Hematopoietic multipotent progenitor cell (in vitro differentiated cells): ENCODE data around the gene EDN2. TPM values are rescaled to one million over a fixed set of nuclear protein-coding genes. Genes with fewer than 3 reads are reported as not detected.

ENCODE experiments used
- DNase-seq, 3 donors: peaks; one replicate each; pipeline ENCODE4 v3.0.0-alpha.2; 2011 to 2015; ENCODE audit warnings: low read depth in 2 of 3, low spot score in 2 of 3
- total RNA-seq: library from RNA; depleted of rRNA; stranded (reverse); fragments of >200 nt; gene quantifications from one replicate; pipeline ENCODE4 v1.2.3, GENCODE V29; 2012

Gene EDN2
- total RNA-seq, 1 donor = not detected

GRCh38 chr1:41500378-41500777 lies 15.9 kb upstream of the EDN2 start:
- no peak for DNase-seq

GRCh38 chr1:41499591-41499990 lies 15.1 kb upstream of the EDN2 start:
- DNase-seq = no peak

GRCh38 chr1:41498804-41499203 lies 14.3 kb upstream of the EDN2 start:
- no peak for DNase-seq

GRCh38 chr1:41498391-41498790 lies 13.9 kb upstream of the EDN2 start:
- no peak for DNase-seq

GRCh38 chr1:41497461-41498030 lies 13.1 kb upstream of the EDN2 start:
- no peak for DNase-seq

- no peak for DNase-seq
Measured at GRCh38 chr1:41497056-41497440, 12.6 kb upstream of the EDN2 start.

GRCh38 chr1:41496080-41497055 lies 11.9 kb upstream of the EDN2 start:
- peak in 2 of 3 donors; percentile 63 to 70 for DNase-seq

- DNase-seq = peak in 1 of 3 donors; percentile 31
Measured at GRCh38 chr1:41495210-41495948, 10.9 kb upstream of the EDN2 start.

- DNase-seq = no peak
Measured at GRCh38 chr1:41494351-41495209, 10.1 kb upstream of the EDN2 start.

- DNase-seq = no peak
Measured at GRCh38 chr1:41493626-41494350, 9.3 kb upstream of the EDN2 start.

GRCh38 chr1:41493117-41493536 lies 8.6 kb upstream of the EDN2 start:
- DNase-seq = peak in 1 of 3 donors; percentile 26

- peak in 2 of 3 donors; percentile 54 to 64 for DNase-seq
Measured at GRCh38 chr1:41492341-41492848, 7.9 kb upstream of the EDN2 start.

- no peak for DNase-seq
Measured at GRCh38 chr1:41490911-41491310, 6.4 kb upstream of the EDN2 start.

- no peak for DNase-seq
Measured at GRCh38 chr1:41489561-41489960, 5.1 kb upstream of the EDN2 start.

GRCh38 chr1:41488040-41488951 lies 3.8 kb upstream of the EDN2 start:
- DNase-seq = no peak

GRCh38 chr1:41487126-41488039 lies 2.9 kb upstream of the EDN2 start:
- no peak for DNase-seq

- no peak for DNase-seq
Measured at GRCh38 chr1:41486371-41487125, 2.1 kb upstream of the EDN2 start.
